A549 (cell line): ENCODE data around the gene FBXO31.

Source experiments
- CBX2 ChIP-seq: fragments of 200-600 bp; sonication (generic); IDR thresholded peaks from 2 replicates; pipeline ENCODE4 v1.6.1; 2016; ENCODE audit warnings: low read depth, mild to moderate bottlenecking, borderline replicate concordance
- CEBPB ChIP-seq, 2 experiments: fragments of >200 bp in 1 of 2; sonication (Bioruptor Twin) in 1 of 2; formaldehyde crosslinking in 1 of 2; IDR thresholded peaks; 2 replicates each; pipeline ENCODE4 v1.6.1; 2012 to 2016
- EHMT2 ChIP-seq: fragments of 200-600 bp; sonication (generic); IDR thresholded peaks from 2 replicates; pipeline ENCODE4 v1.6.1; 2016; ENCODE audit warnings: antibody characterized with exemption, low read depth, mild to moderate bottlenecking, moderate library complexity
- MAFK ChIP-seq: fragments of 450-650 bp; IDR thresholded peaks from 2 replicates; pipeline ENCODE4 v1.6.1; 2014; ENCODE audit not compliant: partially characterized antibody
- NPAS2 ChIP-seq: fragments of 250-450 bp; sonication (Bioruptor Pico); IDR thresholded peaks from 2 replicates; pipeline ENCODE4 v1.8.0; 2022; ENCODE audit warnings: mild to moderate bottlenecking, moderate library complexity, borderline replicate concordance
- POLR2A ChIP-seq: IDR thresholded peaks from 2 replicates; pipeline ENCODE4 v1.6.1; 2012; ENCODE audit warnings: mild to moderate bottlenecking, low read length
- POLR2AphosphoS2 ChIP-seq: conservative IDR thresholded peaks from 2 replicates; pipeline ENCODE4 v1.6.1; 2012; ENCODE audit warnings: low read length, improper control_type of control experiment, inconsistent platforms
- RCOR1 ChIP-seq: fragments of 150-350 bp; IDR thresholded peaks from 2 replicates; pipeline ENCODE4 v1.6.1; 2014; ENCODE audit warnings: antibody characterized with exemption, low read length, low read depth
- RFX5 ChIP-seq: fragments of 450-650 bp; IDR thresholded peaks from 2 replicates; pipeline ENCODE4 v1.7.1; 2014; ENCODE audit warnings: antibody characterized with exemption, mild to moderate bottlenecking, moderate library complexity
- TF ChIP-seq, protein P1 (sequence below): fragments of >200 bp; sonication (Bioruptor Twin); formaldehyde crosslinking; IDR thresholded peaks from 3 replicates; pipeline ENCODE4 v1.5.1; 2016
- TF ChIP-seq, protein P2 (sequence below): IDR thresholded peaks from 2 replicates; pipeline ENCODE4 v1.6.1; 2012
- TF ChIP-seq, protein P3 (sequence below): IDR thresholded peaks from 2 replicates; pipeline ENCODE4 v1.6.1; 2012; ENCODE audit warnings: low read depth, borderline replicate concordance
- TF ChIP-seq, protein P4 (sequence below): fragments of 150-350 bp; IDR thresholded peaks from 2 replicates; pipeline ENCODE4 v1.6.1; 2014; ENCODE audit warnings: low read depth, mild to moderate bottlenecking, low read length

DNA sequence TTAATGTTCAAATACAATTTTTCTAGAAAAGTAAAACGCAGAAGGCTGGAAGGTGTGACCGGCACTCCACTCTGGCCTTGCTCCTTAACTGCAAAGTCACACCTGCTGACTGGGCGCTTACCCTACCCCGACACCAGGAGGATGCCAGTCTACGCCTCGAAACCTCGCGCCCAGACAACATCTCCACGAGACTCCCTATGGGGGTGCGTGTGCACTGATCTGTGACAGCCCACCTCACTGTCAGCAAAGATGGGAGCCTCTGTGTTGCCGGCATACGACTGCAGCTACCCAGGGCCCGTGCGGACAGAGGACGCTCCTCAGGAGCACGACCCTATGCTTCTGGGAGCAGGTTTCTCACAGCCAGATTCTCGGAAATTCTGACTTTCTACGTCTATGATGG is 34.6 kb upstream of the FBXO31 start:
- TF ChIP-seq, protein P1, sequence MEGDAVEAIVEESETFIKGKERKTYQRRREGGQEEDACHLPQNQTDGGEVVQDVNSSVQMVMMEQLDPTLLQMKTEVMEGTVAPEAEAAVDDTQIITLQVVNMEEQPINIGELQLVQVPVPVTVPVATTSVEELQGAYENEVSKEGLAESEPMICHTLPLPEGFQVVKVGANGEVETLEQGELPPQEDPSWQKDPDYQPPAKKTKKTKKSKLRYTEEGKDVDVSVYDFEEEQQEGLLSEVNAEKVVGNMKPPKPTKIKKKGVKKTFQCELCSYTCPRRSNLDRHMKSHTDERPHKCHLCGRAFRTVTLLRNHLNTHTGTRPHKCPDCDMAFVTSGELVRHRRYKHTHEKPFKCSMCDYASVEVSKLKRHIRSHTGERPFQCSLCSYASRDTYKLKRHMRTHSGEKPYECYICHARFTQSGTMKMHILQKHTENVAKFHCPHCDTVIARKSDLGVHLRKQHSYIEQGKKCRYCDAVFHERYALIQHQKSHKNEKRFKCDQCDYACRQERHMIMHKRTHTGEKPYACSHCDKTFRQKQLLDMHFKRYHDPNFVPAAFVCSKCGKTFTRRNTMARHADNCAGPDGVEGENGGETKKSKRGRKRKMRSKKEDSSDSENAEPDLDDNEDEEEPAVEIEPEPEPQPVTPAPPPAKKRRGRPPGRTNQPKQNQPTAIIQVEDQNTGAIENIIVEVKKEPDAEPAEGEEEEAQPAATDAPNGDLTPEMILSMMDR = no peak
- no peak for TF ChIP-seq EHMT2
- no peak for TF ChIP-seq POLR2A
- TF ChIP-seq, protein P2, sequence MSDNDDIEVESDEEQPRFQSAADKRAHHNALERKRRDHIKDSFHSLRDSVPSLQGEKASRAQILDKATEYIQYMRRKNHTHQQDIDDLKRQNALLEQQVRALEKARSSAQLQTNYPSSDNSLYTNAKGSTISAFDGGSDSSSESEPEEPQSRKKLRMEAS = no peak
- TF ChIP-seq CEBPB (IDR thresholded peaks at IDR 0.05) = no peak
- TF ChIP-seq, protein P3, sequence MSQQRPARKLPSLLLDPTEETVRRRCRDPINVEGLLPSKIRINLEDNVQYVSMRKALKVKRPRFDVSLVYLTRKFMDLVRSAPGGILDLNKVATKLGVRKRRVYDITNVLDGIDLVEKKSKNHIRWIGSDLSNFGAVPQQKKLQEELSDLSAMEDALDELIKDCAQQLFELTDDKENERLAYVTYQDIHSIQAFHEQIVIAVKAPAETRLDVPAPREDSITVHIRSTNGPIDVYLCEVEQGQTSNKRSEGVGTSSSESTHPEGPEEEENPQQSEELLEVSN = no peak
- no peak for TF ChIP-seq POLR2AphosphoS2
- TF ChIP-seq NPAS2 (CRISPR knock-in tag) = no peak
- TF ChIP-seq RCOR1 = no peak
- TF ChIP-seq, protein P4, sequence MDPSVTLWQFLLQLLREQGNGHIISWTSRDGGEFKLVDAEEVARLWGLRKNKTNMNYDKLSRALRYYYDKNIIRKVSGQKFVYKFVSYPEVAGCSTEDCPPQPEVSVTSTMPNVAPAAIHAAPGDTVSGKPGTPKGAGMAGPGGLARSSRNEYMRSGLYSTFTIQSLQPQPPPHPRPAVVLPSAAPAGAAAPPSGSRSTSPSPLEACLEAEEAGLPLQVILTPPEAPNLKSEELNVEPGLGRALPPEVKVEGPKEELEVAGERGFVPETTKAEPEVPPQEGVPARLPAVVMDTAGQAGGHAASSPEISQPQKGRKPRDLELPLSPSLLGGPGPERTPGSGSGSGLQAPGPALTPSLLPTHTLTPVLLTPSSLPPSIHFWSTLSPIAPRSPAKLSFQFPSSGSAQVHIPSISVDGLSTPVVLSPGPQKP = no peak
- no peak for TF ChIP-seq CBX2
- peak; percentile 27 for TF ChIP-seq MAFK
- TF ChIP-seq RFX5 = no peak
